Endodermal cell (in vitro differentiated cells): ENCODE data around the gene LIMS2. TPM values are rescaled to one million over a fixed set of nuclear protein-coding genes. Genes with fewer than 3 reads are reported as not detected.

ENCODE experiments used
- DNase-seq: peaks from one replicate; pipeline ENCODE4 v3.0.0-alpha.2; 2017
- H3K27ac ChIP-seq: 2 replicates; pipeline ENCODE4 v1.5.1; 2013; ENCODE audit warnings: mild to moderate bottlenecking, low read depth, low read length, moderate library complexity
- H3K27me3 ChIP-seq: 2 replicates; pipeline ENCODE4 v1.6.1; 2013; ENCODE audit warnings: mild to moderate bottlenecking, low read length, moderate library complexity; ENCODE audit not compliant: insufficient read depth, control insufficient read depth, poor library complexity, severe bottlenecking
- H3K36me3 ChIP-seq: 2 replicates; pipeline ENCODE4 v1.7.0; 2013; ENCODE audit warnings: mild to moderate bottlenecking, low read length, moderate library complexity; ENCODE audit not compliant: control insufficient read depth, insufficient read depth
- H3K4me1 ChIP-seq: one replicate; pipeline ENCODE4 v1.7.0; 2013; ENCODE audit warnings: low read length; ENCODE audit not compliant: control insufficient read depth, insufficient read depth
- H3K4me3 ChIP-seq: 2 replicates; pipeline ENCODE4 v1.5.1; 2013; ENCODE audit warnings: mild to moderate bottlenecking, low read length, moderate library complexity
- H3K9ac ChIP-seq: 2 replicates; pipeline ENCODE4 v1.6.1; 2013; ENCODE audit warnings: mild to moderate bottlenecking, low read length, moderate library complexity; ENCODE audit not compliant: poor library complexity, severe bottlenecking; ENCODE audit errors: extremely low read depth
- H3K9me3 ChIP-seq: 2 replicates; pipeline ENCODE4 v1.6.1; 2013; ENCODE audit warnings: mild to moderate bottlenecking, low read length, moderate library complexity; ENCODE audit not compliant: control insufficient read depth
- H3K27ac Mint-ChIP-seq: 2 replicates; pipeline ENCODE4 v1.8.0; 2020; ENCODE audit warnings: mixed read lengths
- H3K27me3 Mint-ChIP-seq: 2 replicates; pipeline ENCODE4 v1.8.0; 2021; ENCODE audit warnings: mild to moderate bottlenecking, mixed read lengths; ENCODE audit not compliant: insufficient read depth
- H3K36me3 Mint-ChIP-seq: 2 replicates; pipeline ENCODE4 v1.8.0; 2020; ENCODE audit warnings: low read depth, mixed read lengths
- H3K4me1 Mint-ChIP-seq: 2 replicates; pipeline ENCODE4 v1.8.0; 2020; ENCODE audit warnings: mixed read lengths
- H3K4me3 Mint-ChIP-seq: 2 replicates; pipeline ENCODE4 v1.8.0; 2020; ENCODE audit warnings: mild to moderate bottlenecking, moderate library complexity, mixed read lengths
- H3K9me3 Mint-ChIP-seq: 2 replicates; pipeline ENCODE4 v1.8.0; 2020; ENCODE audit warnings: mild to moderate bottlenecking, mixed read lengths
- CTCF ChIP-seq: fragments of 200-600 bp; sonication (generic); conservative IDR thresholded peaks from 2 replicates; pipeline ENCODE4 v1.5.0; 2021; ENCODE audit warnings: antibody characterized with exemption, mild to moderate bottlenecking
- WGBS, 2 experiments: methylation state at CpG; one replicate each; pipeline versions ENCODE4 v1.1.5 to v1.1.7; 2013; ENCODE audit warnings: missing lambda C conversion rate in 2 of 2, mixed read lengths in 1 of 2; ENCODE audit not compliant: insufficient coverage in 1 of 2, insufficient read length in 1 of 2; 5-methylcytosine and 5-hydroxymethylcytosine counted together
- total RNA-seq, 2 donors: library from RNA; stranded (reverse); fragmentation: NEBNext Ultra II Directional in 1 of 2; extraction: Animal tissue kit (Norgen Biotek cat#: 25700) in 1 of 2; gene quantifications; 2 replicates in 1 of 2; 3 replicates in 1 of 2; pipeline ENCODE4 v1.2.1, GENCODE V29; 2021

Gene LIMS2
- total RNA-seq, 2 donors from 2014 or later = 3.9 to 9.8 TPM

- no peaks in the 10 kb centered on the region for H3K36me3 Mint-ChIP-seq
- Histone ChIP-seq H3K9me3 (no peaks in the 10 kb centered on the region), H3K4me3 (no peak overlapping the region), H3K9ac (no peak overlapping the region), H3K4me1 (no peaks in the 10 kb centered on the region), H3K36me3 (no peaks in the 10 kb centered on the region), H3K27ac (no peak overlapping the region), H3K27me3 (no peaks in the 10 kb centered on the region)
- peaks cover 2% of the 10 kb centered on the region for H3K27me3 Mint-ChIP-seq
- H3K9me3 Mint-ChIP-seq = peaks cover 10% of the 10 kb centered on the region
- no peak for DNase-seq
- H3K4me3 Mint-ChIP-seq = no peak overlapping the region
- H3K27ac Mint-ChIP-seq = no peak overlapping the region
- no peaks in the 10 kb centered on the region for H3K4me1 Mint-ChIP-seq
- TF ChIP-seq CTCF = no peak
- 82% methylated on average over 3 of the region's 3 CpGs; no CpG with 5 or more reads in 1 of the 2 experiments for WGBS, 2 experiments
Observed at GRCh38 chr2:127599211-127599610, 76.1 kb downstream of the LIMS2 start.

- Mint-ChIP-seq H3K4me1 (no peaks in the 10 kb centered on the region), H3K36me3 (no peaks in the 10 kb centered on the region), H3K9me3 (peaks cover 10% of the 10 kb centered on the region), H3K27me3 (peaks cover 2% of the 10 kb centered on the region), H3K27ac (no peak overlapping the region), H3K4me3 (no peak overlapping the region)
- TF ChIP-seq CTCF = no peak
- no peaks in the 10 kb centered on the region for H3K9me3 ChIP-seq
- H3K27ac ChIP-seq = no peak overlapping the region
- H3K27me3 ChIP-seq = no peaks in the 10 kb centered on the region
- no peak for DNase-seq
- H3K4me3 ChIP-seq = no peak overlapping the region
- H3K9ac ChIP-seq = no peak overlapping the region
- H3K36me3 ChIP-seq = no peaks in the 10 kb centered on the region
- 98% methylated on average over 3 of the region's 3 CpGs; no CpG with 5 or more reads in 1 of the 2 experiments for WGBS, 2 experiments
- H3K4me1 ChIP-seq = no peaks in the 10 kb centered on the region
Observed at GRCh38 chr2:127598711-127599110, 76.6 kb downstream of the LIMS2 start.

GRCh38 chr2:127597984-127598380, 77.3 kb downstream of the LIMS2 start:
- no peak overlapping the region for H3K4me3 Mint-ChIP-seq
- DNase-seq = no peak
- Histone ChIP-seq H3K36me3 (no peaks in the 10 kb centered on the region), H3K4me3 (no peak overlapping the region), H3K9ac (no peak overlapping the region), H3K9me3 (no peaks in the 10 kb centered on the region), H3K4me1 (no peaks in the 10 kb centered on the region), H3K27me3 (no peaks in the 10 kb centered on the region), H3K27ac (no peak overlapping the region)
- H3K27ac Mint-ChIP-seq = no peak overlapping the region
- peaks cover 2% of the 10 kb centered on the region for H3K27me3 Mint-ChIP-seq
- H3K9me3 Mint-ChIP-seq = peaks cover 6% of the 10 kb centered on the region
- TF ChIP-seq CTCF = no peak
- no peaks in the 10 kb centered on the region for H3K36me3 Mint-ChIP-seq
- 93 to 98% methylated on average over 4 of the region's 4 CpGs for WGBS, 2 experiments
- no peaks in the 10 kb centered on the region for H3K4me1 Mint-ChIP-seq
